HepG2 (cell line): ENCODE measurements around the gene HSP90AB1. TPM values are rescaled to one million over a fixed set of nuclear protein-coding genes. Genes with fewer than 3 reads are reported as not detected.
A peak's percentile ranks its signal among the peaks of the same experiment; 100 is the strongest.

Source experiments
- BHLHE40 ChIP-seq: IDR thresholded peaks from 2 replicates; pipeline ENCODE4 v1.6.1; 2011; ENCODE audit warnings: low read length, improper control_type of control experiment
- BRD4 ChIP-seq: sonication (generic); formaldehyde crosslinking; IDR thresholded peaks from 2 replicates; pipeline ENCODE4 v1.4.0; 2020; ENCODE audit warnings: missing genetic modification reagents
- GTF3A ChIP-seq: sonication (generic); formaldehyde crosslinking; conservative IDR thresholded peaks from 2 replicates; pipeline ENCODE4 v1.4.0; 2020; ENCODE audit warnings: mild to moderate bottlenecking, missing genetic modification reagents
- MIXL1 ChIP-seq: IDR thresholded peaks from 2 replicates; pipeline ENCODE4 v1.6.1; 2016
- NCOR1 ChIP-seq: fragments of 200-600 bp; sonication (generic); IDR thresholded peaks from 2 replicates; pipeline ENCODE4 v1.7.0; 2017; ENCODE audit warnings: antibody characterized with exemption, low read length, borderline replicate concordance
- NFE2L1 ChIP-seq: sonication (generic); formaldehyde crosslinking; IDR thresholded peaks from 2 replicates; pipeline ENCODE4 v1.4.0; 2020; ENCODE audit warnings: missing genetic modification reagents, mild to moderate bottlenecking, borderline replicate concordance
- SAFB2 ChIP-seq: sonication (generic); formaldehyde crosslinking; IDR thresholded peaks from 2 replicates; pipeline ENCODE4 v1.5.1; 2020; ENCODE audit warnings: missing genetic modification reagents, low read depth, mild to moderate bottlenecking, borderline replicate concordance
- SPEN ChIP-seq: sonication (generic); formaldehyde crosslinking; IDR thresholded peaks from 2 replicates; pipeline ENCODE4 v1.5.1; 2020; ENCODE audit warnings: low read depth, mild to moderate bottlenecking, missing genetic modification reagents
- ZBTB8A ChIP-seq: sonication (generic); formaldehyde crosslinking; IDR thresholded peaks from 2 replicates; pipeline ENCODE4 v1.4.0; 2020; ENCODE audit warnings: mild to moderate bottlenecking, low read depth, missing genetic modification reagents, borderline replicate concordance
- ZFP1 ChIP-seq: IDR thresholded peaks from 2 replicates; pipeline ENCODE4 v1.6.1; 2016
- polyA plus RNA-seq, 8 experiments: library from polyadenylated mRNA; depleted of rRNA in 3 of 8; stranded (reverse) in 7 of 8; unstranded in 1 of 8; fragments of >200 nt; fragmentation: Illumina TruSeq in 4 of 8; extraction: Trizol in 4 of 8; gene quantifications; 2 replicates each; pipeline versions ENCODE4 v1.2.1 to v1.2.3, GENCODE V29; 2011 to 2016; ENCODE audit warnings: low read depth in 4 of 8, missing spikeins in 1 of 8, mixed read lengths in 1 of 8; ENCODE audit not compliant: insufficient read depth in 1 of 8
- total RNA-seq, 5 experiments: library from RNA; depleted of rRNA; stranded (reverse); fragments of >200 nt; fragmentation: Illumina TruSeq; extraction: Trizol; gene quantifications; 2 replicates each; pipeline ENCODE4 v1.2.3, GENCODE V29; 2016; ENCODE audit warnings: low read depth in 1 of 5
- TF ChIP-seq, protein P1 (sequence below): sonication (generic); formaldehyde crosslinking; IDR thresholded peaks from 2 replicates; pipeline ENCODE4 v1.4.0; 2020; ENCODE audit warnings: missing genetic modification reagents
- TF ChIP-seq, protein P2 (sequence below): sonication (generic); formaldehyde crosslinking; IDR thresholded peaks from 2 replicates; pipeline ENCODE4 v1.5.0; 2020; ENCODE audit warnings: missing genetic modification reagents
- TF ChIP-seq, protein P3 (sequence below): sonication (generic); formaldehyde crosslinking; IDR thresholded peaks from 2 replicates; pipeline ENCODE4 v1.9.0; 2021; ENCODE audit warnings: mild to moderate bottlenecking, missing genetic modification reagents
- TF ChIP-seq, protein P4 (sequence below): sonication (generic); formaldehyde crosslinking; IDR thresholded peaks from 2 replicates; pipeline ENCODE4 v1.4.0; 2020; ENCODE audit warnings: missing genetic modification reagents, borderline replicate concordance

Gene HSP90AB1
- total and polyA plus RNA-seq, 2 of the 13 experiments (the other 11 are each of a cell fraction or from before 2014, with no cell fraction given) = 1,325 to 1,472 TPM

DNA sequence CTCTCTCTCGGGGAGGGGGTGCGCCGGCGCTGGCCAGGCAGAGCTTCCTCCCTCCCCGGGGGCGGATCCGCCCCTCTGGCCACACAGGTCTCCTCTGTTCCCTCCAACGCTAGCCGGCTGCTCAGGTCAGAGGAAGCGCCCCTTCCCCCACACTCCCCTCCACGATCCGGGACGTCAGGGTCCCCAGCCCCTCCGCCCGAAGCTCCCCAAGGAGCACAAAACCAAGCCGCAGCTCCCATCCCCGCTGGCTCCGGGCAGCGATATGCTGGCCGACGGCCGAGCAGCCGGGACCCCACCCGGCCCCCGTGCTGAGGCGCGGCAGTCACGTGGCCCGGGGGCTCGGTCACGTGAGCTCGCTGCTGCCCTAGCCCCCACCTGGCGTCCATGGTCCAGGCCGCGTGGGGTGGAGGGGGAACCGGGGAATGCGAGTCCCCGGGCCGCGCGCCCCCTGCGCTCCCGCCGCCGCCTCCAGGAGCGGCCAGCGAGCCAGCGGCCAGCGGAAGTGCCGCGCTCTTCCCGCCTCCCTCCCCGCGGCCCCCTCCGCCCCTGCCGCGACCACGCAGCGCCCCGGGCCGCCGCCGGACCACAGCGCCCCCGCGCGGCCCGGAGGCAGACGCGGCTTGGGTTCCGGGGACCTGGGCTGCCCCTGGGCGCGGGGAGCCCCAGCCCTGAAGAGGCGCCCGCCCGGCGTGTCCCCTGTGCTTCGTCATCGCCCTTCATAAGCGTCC is 10.3 kb downstream of the HSP90AB1 start, which contains the start of gene SLC35B2 (continued):
- TF ChIP-seq SAFB2 (CRISPR knock-in tag) (peak; percentile 61; the same call in 1 of the 2 replicates), BHLHE40 (peak; percentile 95), ZBTB8A (CRISPR knock-in tag) (peak; percentile 43; the same call in 1 of the 2 replicates), SPEN (CRISPR knock-in tag) (peak; percentile 88), ZFP1 (CRISPR knock-in tag) (peak; percentile 38; the same call in 1 of the 2 replicates), MIXL1 (CRISPR knock-in tag) (0 out of 2 replicates have a peak, but pooled peaks have one; percentile 37), GTF3A (CRISPR knock-in tag) (peak; percentile 54), NFE2L1 (no peak), BRD4 (CRISPR knock-in tag) (no peak; the same call in 1 of the 2 replicates), NCOR1 (peak; percentile 13; the same call in 1 of the 2 replicates)
- TF ChIP-seq, protein P1, sequence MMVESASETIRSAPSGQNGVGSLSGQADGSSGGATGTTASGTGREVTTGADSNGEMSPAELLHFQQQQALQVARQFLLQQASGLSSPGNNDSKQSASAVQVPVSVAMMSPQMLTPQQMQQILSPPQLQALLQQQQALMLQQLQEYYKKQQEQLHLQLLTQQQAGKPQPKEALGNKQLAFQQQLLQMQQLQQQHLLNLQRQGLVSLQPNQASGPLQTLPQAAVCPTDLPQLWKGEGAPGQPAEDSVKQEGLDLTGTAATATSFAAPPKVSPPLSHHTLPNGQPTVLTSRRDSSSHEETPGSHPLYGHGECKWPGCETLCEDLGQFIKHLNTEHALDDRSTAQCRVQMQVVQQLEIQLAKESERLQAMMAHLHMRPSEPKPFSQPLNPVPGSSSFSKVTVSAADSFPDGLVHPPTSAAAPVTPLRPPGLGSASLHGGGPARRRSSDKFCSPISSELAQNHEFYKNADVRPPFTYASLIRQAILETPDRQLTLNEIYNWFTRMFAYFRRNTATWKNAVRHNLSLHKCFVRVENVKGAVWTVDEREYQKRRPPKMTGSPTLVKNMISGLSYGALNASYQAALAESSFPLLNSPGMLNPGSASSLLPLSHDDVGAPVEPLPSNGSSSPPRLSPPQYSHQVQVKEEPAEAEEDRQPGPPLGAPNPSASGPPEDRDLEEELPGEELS (CRISPR knock-in tag) = no peak; the same call in none of the 2 replicates
- TF ChIP-seq, protein P2, sequence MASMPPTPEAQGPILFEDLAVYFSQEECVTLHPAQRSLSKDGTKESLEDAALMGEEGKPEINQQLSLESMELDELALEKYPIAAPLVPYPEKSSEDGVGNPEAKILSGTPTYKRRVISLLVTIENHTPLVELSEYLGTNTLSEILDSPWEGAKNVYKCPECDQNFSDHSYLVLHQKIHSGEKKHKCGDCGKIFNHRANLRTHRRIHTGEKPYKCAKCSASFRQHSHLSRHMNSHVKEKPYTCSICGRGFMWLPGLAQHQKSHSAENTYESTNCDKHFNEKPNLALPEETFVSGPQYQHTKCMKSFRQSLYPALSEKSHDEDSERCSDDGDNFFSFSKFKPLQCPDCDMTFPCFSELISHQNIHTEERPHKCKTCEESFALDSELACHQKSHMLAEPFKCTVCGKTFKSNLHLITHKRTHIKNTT (CRISPR knock-in tag) = no peak
- TF ChIP-seq, protein P3, sequence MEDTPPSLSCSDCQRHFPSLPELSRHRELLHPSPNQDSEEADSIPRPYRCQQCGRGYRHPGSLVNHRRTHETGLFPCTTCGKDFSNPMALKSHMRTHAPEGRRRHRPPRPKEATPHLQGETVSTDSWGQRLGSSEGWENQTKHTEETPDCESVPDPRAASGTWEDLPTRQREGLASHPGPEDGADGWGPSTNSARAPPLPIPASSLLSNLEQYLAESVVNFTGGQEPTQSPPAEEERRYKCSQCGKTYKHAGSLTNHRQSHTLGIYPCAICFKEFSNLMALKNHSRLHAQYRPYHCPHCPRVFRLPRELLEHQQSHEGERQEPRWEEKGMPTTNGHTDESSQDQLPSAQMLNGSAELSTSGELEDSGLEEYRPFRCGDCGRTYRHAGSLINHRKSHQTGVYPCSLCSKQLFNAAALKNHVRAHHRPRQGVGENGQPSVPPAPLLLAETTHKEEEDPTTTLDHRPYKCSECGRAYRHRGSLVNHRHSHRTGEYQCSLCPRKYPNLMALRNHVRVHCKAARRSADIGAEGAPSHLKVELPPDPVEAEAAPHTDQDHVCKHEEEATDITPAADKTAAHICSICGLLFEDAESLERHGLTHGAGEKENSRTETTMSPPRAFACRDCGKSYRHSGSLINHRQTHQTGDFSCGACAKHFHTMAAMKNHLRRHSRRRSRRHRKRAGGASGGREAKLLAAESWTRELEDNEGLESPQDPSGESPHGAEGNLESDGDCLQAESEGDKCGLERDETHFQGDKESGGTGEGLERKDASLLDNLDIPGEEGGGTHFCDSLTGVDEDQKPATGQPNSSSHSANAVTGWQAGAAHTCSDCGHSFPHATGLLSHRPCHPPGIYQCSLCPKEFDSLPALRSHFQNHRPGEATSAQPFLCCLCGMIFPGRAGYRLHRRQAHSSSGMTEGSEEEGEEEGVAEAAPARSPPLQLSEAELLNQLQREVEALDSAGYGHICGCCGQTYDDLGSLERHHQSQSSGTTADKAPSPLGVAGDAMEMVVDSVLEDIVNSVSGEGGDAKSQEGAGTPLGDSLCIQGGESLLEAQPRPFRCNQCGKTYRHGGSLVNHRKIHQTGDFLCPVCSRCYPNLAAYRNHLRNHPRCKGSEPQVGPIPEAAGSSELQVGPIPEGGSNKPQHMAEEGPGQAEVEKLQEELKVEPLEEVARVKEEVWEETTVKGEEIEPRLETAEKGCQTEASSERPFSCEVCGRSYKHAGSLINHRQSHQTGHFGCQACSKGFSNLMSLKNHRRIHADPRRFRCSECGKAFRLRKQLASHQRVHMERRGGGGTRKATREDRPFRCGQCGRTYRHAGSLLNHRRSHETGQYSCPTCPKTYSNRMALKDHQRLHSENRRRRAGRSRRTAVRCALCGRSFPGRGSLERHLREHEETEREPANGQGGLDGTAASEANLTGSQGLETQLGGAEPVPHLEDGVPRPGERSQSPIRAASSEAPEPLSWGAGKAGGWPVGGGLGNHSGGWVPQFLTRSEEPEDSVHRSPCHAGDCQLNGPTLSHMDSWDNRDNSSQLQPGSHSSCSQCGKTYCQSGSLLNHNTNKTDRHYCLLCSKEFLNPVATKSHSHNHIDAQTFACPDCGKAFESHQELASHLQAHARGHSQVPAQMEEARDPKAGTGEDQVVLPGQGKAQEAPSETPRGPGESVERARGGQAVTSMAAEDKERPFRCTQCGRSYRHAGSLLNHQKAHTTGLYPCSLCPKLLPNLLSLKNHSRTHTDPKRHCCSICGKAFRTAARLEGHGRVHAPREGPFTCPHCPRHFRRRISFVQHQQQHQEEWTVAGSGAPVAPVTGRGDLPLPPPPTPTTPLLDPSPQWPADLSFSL = no peak
- TF ChIP-seq, protein P4, sequence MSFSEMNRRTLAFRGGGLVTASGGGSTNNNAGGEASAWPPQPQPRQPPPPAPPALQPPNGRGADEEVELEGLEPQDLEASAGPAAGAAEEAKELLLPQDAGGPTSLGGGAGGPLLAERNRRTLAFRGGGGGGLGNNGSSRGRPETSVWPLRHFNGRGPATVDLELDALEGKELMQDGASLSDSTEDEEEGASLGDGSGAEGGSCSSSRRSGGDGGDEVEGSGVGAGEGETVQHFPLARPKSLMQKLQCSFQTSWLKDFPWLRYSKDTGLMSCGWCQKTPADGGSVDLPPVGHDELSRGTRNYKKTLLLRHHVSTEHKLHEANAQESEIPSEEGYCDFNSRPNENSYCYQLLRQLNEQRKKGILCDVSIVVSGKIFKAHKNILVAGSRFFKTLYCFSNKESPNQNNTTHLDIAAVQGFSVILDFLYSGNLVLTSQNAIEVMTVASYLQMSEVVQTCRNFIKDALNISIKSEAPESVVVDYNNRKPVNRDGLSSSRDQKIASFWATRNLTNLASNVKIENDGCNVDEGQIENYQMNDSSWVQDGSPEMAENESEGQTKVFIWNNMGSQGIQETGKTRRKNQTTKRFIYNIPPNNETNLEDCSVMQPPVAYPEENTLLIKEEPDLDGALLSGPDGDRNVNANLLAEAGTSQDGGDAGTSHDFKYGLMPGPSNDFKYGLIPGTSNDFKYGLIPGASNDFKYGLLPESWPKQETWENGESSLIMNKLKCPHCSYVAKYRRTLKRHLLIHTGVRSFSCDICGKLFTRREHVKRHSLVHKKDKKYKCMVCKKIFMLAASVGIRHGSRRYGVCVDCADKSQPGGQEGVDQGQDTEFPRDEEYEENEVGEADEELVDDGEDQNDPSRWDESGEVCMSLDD (CRISPR knock-in tag) = peak; percentile 94
